CD4-positive, CD25-positive, alpha-beta regulatory T cell (primary cell): ENCODE data around the gene FAU. TPM values are rescaled to one million over a fixed set of nuclear protein-coding genes. Genes with fewer than 3 reads are reported as not detected.

Experiments used
- ATAC-seq, 2 donors: fragments of 150-1000 bp; cut with Tn5 transposase; one replicate each; pipeline ENCODE4 v1.10.0; 2021; ENCODE audit warnings: low read depth in 2 of 2, moderate number of reproducible peaks in 2 of 2, moderate library complexity in 1 of 2
- DNase-seq, 3 donors: peaks; one replicate each; pipeline versions ENCODE4 v3.0.0 to v3.0.0-alpha.2; 2012 to 2022; ENCODE audit warnings: mixed read lengths in 1 of 3
- H3K27ac ChIP-seq: one replicate; pipeline ENCODE4 v1.7.0; 2013; ENCODE audit warnings: mild to moderate bottlenecking, low read length; ENCODE audit not compliant: insufficient read depth, poor library complexity, severe bottlenecking
- H3K27me3 ChIP-seq: one replicate; pipeline ENCODE4 v1.7.0; 2013; ENCODE audit warnings: low read length; ENCODE audit not compliant: control insufficient read depth, insufficient read depth
- H3K36me3 ChIP-seq: one replicate; pipeline ENCODE4 v1.7.0; 2013; ENCODE audit warnings: mild to moderate bottlenecking, low read length, moderate library complexity; ENCODE audit not compliant: control insufficient read depth, insufficient read depth
- H3K4me1 ChIP-seq: 2 replicates; pipeline ENCODE4 v1.7.0; 2013; ENCODE audit warnings: mild to moderate bottlenecking, low read length; ENCODE audit not compliant: insufficient read depth, control insufficient read depth, poor library complexity, severe bottlenecking
- H3K4me3 ChIP-seq: one replicate; pipeline ENCODE4 v1.7.0; 2013; ENCODE audit warnings: low read depth, mild to moderate bottlenecking, low read length, moderate library complexity
- H3K9me3 ChIP-seq, 2 experiments: 1 replicate in 1 of 2; 2 replicates in 1 of 2; pipeline ENCODE4 v1.7.0; 2013; ENCODE audit warnings: low read length in 2 of 2, mild to moderate bottlenecking in 1 of 2, moderate library complexity in 1 of 2; ENCODE audit not compliant: control insufficient read depth in 2 of 2
- H3K27ac Mint-ChIP-seq, 3 donors: one replicate each; pipeline ENCODE4 v1.8.0; 2020 to 2022; ENCODE audit warnings: mild to moderate bottlenecking in 3 of 3, mixed read lengths in 3 of 3, moderate library complexity in 2 of 3
- H3K27me3 Mint-ChIP-seq: one replicate; pipeline ENCODE4 v1.8.0; 2022; ENCODE audit warnings: mild to moderate bottlenecking, mixed read lengths
- H3K36me3 Mint-ChIP-seq: one replicate; pipeline ENCODE4 v1.8.0; 2020; ENCODE audit warnings: mixed read lengths
- H3K4me1 Mint-ChIP-seq, 4 donors: one replicate each; pipeline ENCODE4 v1.8.0; 2020 to 2022; ENCODE audit warnings: mixed read lengths in 4 of 4, mild to moderate bottlenecking in 1 of 4
- H3K4me3 Mint-ChIP-seq, 4 donors: one replicate each; pipeline ENCODE4 v1.8.0; 2020 to 2022; ENCODE audit warnings: mild to moderate bottlenecking in 4 of 4, mixed read lengths in 4 of 4, moderate library complexity in 3 of 4
- H3K9me3 Mint-ChIP-seq, 7 donors: one replicate each; pipeline ENCODE4 v1.8.0; 2020 to 2022; ENCODE audit warnings: mixed read lengths in 7 of 7, mild to moderate bottlenecking in 3 of 7, moderate library complexity in 2 of 7
- polyA plus RNA-seq, 4 donors: library from polyadenylated mRNA; unstranded; fragments of 300-500 nt; fragmentation: Illumina TruSeq; gene quantifications; one replicate each; pipeline ENCODE4 v1.2.3, GENCODE V29; 2021
- total RNA-seq: library from RNA; stranded (reverse); gene quantifications from one replicate; pipeline ENCODE4 v1.2.3, GENCODE V29; 2022

The FAU gene
- total and polyA plus RNA-seq, 5 donors from 2014 or later: 1,003 to 1,172 (median 1,097) TPM

- H3K36me3 ChIP-seq: peaks cover 63% of the 10 kb centered on the region
- Mint-ChIP-seq H3K36me3 (peaks cover 16% of the 10 kb centered on the region), H3K27me3 (no peaks in the 10 kb centered on the region), H3K4me1 (peaks cover 0 to 34% (median 16%) of the 10 kb centered on the region in 4 donors), H3K4me3 (peak overlapping the region in 3 of 4 donors; percentile 67 to 86 (median 75)), H3K27ac (peak overlapping the region in 2 of 3 donors; percentile 47 to 69), H3K9me3 (no peaks in the 10 kb centered on the region)
- H3K27ac ChIP-seq: no peak overlapping the region
- peaks cover 32% of the 10 kb centered on the region for H3K4me1 ChIP-seq
- ATAC-seq (no peak), DNase-seq (no peak)
- H3K9me3 ChIP-seq: no peaks in the 10 kb centered on the region
- no peaks in the 10 kb centered on the region for H3K27me3 ChIP-seq
- no peak overlapping the region for H3K4me3 ChIP-seq
Measured at GRCh38 chr11:65130631-65131416, 8.9 kb upstream of the FAU start.

GRCh38 chr11:65129649-65130441 lies 7.9 kb upstream of the FAU start:
- peaks cover 16% of the 10 kb centered on the region for H3K36me3 Mint-ChIP-seq
- peaks cover 26% of the 10 kb centered on the region for H3K4me1 ChIP-seq

GRCh38 chr11:65128182-65129145 lies 6.5 kb upstream of the FAU start:
- Mint-ChIP-seq H3K27me3 (no peaks in the 10 kb centered on the region), H3K9me3 (no peaks in the 10 kb centered on the region), H3K4me3 (peak overlapping the region in 1 of 4 donors; percentile 78), H3K4me1 (peaks cover 0 to 28% (median 11%) of the 10 kb centered on the region in 4 donors), H3K36me3 (peaks cover 16% of the 10 kb centered on the region), H3K27ac (peak overlapping the region in 1 of 3 donors; percentile 32)
- Histone ChIP-seq H3K4me1 (peaks cover 19% of the 10 kb centered on the region), H3K27ac (no peak overlapping the region), H3K27me3 (no peaks in the 10 kb centered on the region), H3K9me3 (no peaks in the 10 kb centered on the region), H3K4me3 (no peak overlapping the region), H3K36me3 (peaks cover 80% of the 10 kb centered on the region)
- no peak for ATAC-seq
- DNase-seq: no peak

More at GRCh38 chr11:65129649-65130441, 7.9 kb upstream of the FAU start:
- H3K27ac Mint-ChIP-seq: peak overlapping the region in 1 of 3 donors; percentile 89
- no peak overlapping the region for H3K4me3 Mint-ChIP-seq
- peaks cover 0 to 26% (median 12%) of the 10 kb centered on the region in 4 donors for H3K4me1 Mint-ChIP-seq
- H3K27me3 Mint-ChIP-seq: no peaks in the 10 kb centered on the region
- DNase-seq (no peak), ATAC-seq (no peak)
- Histone ChIP-seq H3K27ac (no peak overlapping the region), H3K4me3 (no peak overlapping the region), H3K9me3 (no peaks in the 10 kb centered on the region), H3K36me3 (peaks cover 73% of the 10 kb centered on the region), H3K27me3 (no peaks in the 10 kb centered on the region)
- no peaks in the 10 kb centered on the region for H3K9me3 Mint-ChIP-seq

- Histone ChIP-seq H3K4me3 (no peak overlapping the region), H3K36me3 (peaks cover 80% of the 10 kb centered on the region), H3K27ac (no peak overlapping the region), H3K27me3 (no peaks in the 10 kb centered on the region), H3K4me1 (peaks cover 16% of the 10 kb centered on the region), H3K9me3 (no peaks in the 10 kb centered on the region)
- Mint-ChIP-seq H3K36me3 (peaks cover 16% of the 10 kb centered on the region), H3K27me3 (no peaks in the 10 kb centered on the region), H3K9me3 (no peaks in the 10 kb centered on the region), H3K27ac (no peak overlapping the region), H3K4me3 (peak overlapping the region in 1 of 4 donors; percentile 78), H3K4me1 (peaks cover 0 to 28% (median 9%) of the 10 kb centered on the region in 4 donors)
- ATAC-seq (no peak), DNase-seq (no peak)
Measured at GRCh38 chr11:65127473-65128181, 5.7 kb upstream of the FAU start.

- H3K4me3 Mint-ChIP-seq: peak overlapping the region in 2 of 4 donors; percentile 76 to 78
Measured at GRCh38 chr11:65126624-65127274, 4.8 kb upstream of the FAU start.

GRCh38 chr11:65125197-65126056 lies 3.5 kb upstream of the FAU start:
- peaks cover 23% of the 10 kb centered on the region for H3K36me3 Mint-ChIP-seq
- Histone ChIP-seq H3K36me3 (peaks cover 67% of the 10 kb centered on the region), H3K4me3 (no peak overlapping the region), H3K9me3 (no peaks in the 10 kb centered on the region), H3K4me1 (peaks cover 22% of the 10 kb centered on the region), H3K27me3 (no peaks in the 10 kb centered on the region), H3K27ac (no peak overlapping the region)
- H3K4me1 Mint-ChIP-seq: peaks cover 6 to 37% (median 17%) of the 10 kb centered on the region in 4 donors
- ATAC-seq (no peak), DNase-seq (no peak)
- peaks cover 0 to 1% (median 0%) of the 10 kb centered on the region in 7 donors for H3K9me3 Mint-ChIP-seq
- peak overlapping the region in 2 of 4 donors; percentile 7 to 78 for H3K4me3 Mint-ChIP-seq
- peak overlapping the region in 1 of 3 donors; percentile 25 for H3K27ac Mint-ChIP-seq
- no peaks in the 10 kb centered on the region for H3K27me3 Mint-ChIP-seq

More at GRCh38 chr11:65126624-65127274, 4.8 kb upstream of the FAU start:
- Histone ChIP-seq H3K4me3 (no peak overlapping the region), H3K27me3 (no peaks in the 10 kb centered on the region), H3K27ac (no peak overlapping the region), H3K36me3 (peaks cover 72% of the 10 kb centered on the region), H3K4me1 (peaks cover 11% of the 10 kb centered on the region), H3K9me3 (no peaks in the 10 kb centered on the region)
- Mint-ChIP-seq H3K27me3 (no peaks in the 10 kb centered on the region), H3K36me3 (peaks cover 24% of the 10 kb centered on the region), H3K27ac (peak overlapping the region in 2 of 3 donors; percentile 48 to 70), H3K4me1 (peaks cover 6 to 28% (median 13%) of the 10 kb centered on the region in 4 donors), H3K9me3 (peaks cover 0 to 1% (median 0%) of the 10 kb centered on the region in 7 donors)
- no peak for ATAC-seq
- DNase-seq: no peak
